ENCODE measurements around the gene SAMD4B.
"Not testable (repeated sequence)": the region's sequence is repeated elsewhere in the genome, so short reads cannot be mapped to it uniquely, and the experiment has no call there.

SAMD4B gene, protein sequence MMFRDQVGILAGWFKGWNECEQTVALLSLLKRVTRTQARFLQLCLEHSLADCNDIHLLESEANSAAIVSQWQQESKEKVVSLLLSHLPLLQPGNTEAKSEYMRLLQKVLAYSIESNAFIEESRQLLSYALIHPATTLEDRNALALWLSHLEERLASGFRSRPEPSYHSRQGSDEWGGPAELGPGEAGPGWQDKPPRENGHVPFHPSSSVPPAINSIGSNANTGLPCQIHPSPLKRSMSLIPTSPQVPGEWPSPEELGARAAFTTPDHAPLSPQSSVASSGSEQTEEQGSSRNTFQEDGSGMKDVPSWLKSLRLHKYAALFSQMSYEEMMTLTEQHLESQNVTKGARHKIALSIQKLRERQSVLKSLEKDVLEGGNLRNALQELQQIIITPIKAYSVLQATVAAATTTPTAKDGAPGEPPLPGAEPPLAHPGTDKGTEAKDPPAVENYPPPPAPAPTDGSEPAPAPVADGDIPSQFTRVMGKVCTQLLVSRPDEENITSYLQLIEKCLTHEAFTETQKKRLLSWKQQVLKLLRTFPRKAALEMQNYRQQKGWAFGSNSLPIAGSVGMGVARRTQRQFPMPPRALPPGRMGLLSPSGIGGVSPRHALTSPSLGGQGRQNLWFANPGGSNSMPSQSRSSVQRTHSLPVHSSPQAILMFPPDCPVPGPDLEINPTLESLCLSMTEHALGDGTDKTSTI

GRCh38 chr19:39341719-39342604 is at the start of gene SAMD4B:
Gene SAMD4B, plus strand, starts transcription at chr19:39342421. Its CDS starts 14,473 bp downstream, at chr19:39356894.
- peak; percentile 99 for DNase-seq

DNA sequence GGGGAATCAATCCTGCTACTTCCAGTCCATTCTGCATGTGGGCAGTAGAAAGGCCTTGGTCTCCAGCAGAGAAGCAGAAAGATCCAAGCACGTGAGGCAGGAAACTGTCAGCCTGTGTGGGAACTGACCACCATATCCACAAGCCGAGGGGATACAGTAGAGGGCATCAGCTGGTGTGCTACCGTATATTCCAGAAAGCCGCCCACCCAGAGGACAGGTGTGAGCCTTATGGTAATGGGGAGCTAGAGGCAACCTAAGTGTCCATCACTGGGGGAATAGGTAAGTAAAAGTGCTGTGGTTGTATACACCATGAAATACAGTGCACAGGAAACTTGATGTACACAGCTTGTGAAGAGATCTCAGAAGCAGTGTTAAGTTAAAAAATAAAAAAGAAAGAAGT is 48.8 kb upstream of the SAMD4B start:
- no peak for DNase-seq

DNA sequence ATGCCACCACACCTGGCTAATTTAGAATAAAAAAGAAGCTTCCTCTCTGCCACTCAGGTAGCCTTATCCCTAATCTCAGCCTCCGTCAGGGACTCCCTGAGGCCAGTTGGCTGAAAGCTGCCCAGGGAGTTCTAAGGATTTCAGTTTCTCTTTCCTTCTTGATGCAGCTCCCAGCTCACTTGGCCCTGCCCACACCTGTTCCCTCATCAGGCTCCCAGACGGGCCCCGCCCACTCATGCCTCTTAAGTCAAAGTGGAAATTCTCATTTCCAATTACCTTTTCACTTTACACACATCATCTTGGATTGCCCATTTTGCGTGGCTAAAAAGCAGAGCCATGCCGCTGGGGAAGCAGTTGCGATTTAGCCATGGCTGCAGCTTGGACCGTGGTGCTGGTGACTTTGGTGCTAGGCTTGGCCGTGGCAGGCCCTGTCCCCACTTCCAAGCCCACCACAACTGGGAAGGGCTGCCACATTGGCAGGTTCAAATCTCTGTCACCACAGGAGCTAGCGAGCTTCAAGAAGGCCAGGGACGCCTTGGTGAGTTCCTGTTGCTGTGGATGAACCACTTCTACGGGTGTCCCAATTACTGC is 46.1 kb upstream of the SAMD4B start, which contains the start of gene IFNL1:
IFNL1 (plus strand) TSS at position 353 of the 591 bp plus-strand sequence; CDS start at position 368, 15 bp downstream.
- no peak for DNase-seq

DNA sequence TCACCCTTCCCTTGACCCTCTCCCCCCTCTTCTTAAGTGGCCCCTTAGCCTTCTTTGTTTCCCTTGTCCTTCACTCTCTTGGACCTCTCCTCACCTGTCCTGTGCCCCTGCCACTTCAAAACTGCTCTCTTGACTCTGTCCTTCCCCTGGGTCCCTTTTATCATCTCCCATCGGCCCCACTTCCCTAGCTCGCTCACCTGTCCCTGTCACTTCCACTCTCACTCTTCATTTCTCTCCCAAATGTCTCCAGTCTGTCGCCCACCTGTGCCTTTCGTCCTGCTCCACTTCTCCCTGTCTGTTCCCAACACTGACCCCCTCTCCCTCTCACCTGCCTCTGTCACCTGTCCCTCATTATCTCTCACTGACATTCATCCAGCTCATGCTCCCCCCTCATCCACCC is 45.3 kb upstream of the SAMD4B start:
- DNase-seq = no peak

- peak; percentile 85 for DNase-seq
Observed at GRCh38 chr19:39297931-39298634, 44.1 kb upstream of the SAMD4B start.

GRCh38 chr19:39299404-39299803 is 42.8 kb upstream of the SAMD4B start:
- no peak for DNase-seq

DNA sequence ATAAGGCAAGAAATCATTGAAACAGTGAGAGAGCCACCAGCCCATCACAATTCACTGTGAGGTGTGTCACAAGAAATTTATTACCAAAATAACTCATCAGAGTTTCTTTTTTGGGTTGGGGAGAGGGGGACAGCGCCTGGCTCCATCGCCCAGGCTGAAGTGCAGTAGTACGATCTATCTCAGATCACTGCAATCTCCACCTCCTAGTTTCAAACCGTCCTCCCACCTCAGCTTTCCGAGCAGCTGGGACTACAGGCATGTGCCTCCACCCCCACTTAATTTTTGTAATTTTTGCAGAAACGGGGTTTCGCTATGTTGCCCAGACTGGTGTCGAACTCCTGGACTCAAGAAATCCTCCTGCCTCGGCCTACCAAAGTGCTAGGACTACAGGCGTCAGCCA is 42.4 kb upstream of the SAMD4B start:
- no peak for DNase-seq

DNA sequence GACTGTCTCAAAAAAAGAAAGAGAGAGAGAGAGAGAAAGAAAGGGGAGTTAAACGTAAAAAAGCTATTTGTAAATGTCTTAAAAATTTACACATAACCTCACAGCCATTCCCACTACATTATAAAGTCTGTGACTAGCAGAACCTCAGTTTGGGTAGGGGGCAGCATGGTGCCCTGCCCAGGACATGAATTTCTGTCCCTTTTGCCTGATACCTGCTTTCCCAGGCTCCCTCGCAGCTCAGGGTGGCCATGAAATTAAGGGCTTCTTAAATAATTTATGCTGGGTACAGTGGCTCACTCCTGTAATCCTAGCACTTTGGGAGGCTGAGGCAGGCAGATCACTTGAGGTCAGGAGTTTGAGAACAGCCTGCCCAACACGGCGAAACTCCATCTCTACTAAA is 41.2 kb upstream of the SAMD4B start:
- DNase-seq = no peak

- DNase-seq = no peak
Observed at GRCh38 chr19:39301562-39301961, 40.7 kb upstream of the SAMD4B start.

GRCh38 chr19:39303373-39304184 is 38.6 kb upstream of the SAMD4B start:
- DNase-seq = no peak

DNA sequence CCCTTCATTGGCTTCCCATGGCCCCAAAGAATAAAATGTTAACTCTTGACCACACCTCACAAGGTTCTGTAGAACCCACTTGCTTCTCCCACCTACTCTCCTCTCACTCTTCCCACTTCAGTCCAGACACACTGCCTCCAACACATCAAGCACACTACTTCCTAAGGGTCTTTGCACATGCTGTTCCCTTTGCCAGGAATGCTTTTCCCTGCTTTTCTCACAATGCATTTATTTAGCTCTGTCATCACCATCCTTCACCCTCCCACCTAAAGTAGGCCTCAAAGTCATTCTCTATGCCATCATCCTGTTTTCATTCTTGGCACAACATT is 38.1 kb upstream of the SAMD4B start:
- DNase-seq = no peak

DNA sequence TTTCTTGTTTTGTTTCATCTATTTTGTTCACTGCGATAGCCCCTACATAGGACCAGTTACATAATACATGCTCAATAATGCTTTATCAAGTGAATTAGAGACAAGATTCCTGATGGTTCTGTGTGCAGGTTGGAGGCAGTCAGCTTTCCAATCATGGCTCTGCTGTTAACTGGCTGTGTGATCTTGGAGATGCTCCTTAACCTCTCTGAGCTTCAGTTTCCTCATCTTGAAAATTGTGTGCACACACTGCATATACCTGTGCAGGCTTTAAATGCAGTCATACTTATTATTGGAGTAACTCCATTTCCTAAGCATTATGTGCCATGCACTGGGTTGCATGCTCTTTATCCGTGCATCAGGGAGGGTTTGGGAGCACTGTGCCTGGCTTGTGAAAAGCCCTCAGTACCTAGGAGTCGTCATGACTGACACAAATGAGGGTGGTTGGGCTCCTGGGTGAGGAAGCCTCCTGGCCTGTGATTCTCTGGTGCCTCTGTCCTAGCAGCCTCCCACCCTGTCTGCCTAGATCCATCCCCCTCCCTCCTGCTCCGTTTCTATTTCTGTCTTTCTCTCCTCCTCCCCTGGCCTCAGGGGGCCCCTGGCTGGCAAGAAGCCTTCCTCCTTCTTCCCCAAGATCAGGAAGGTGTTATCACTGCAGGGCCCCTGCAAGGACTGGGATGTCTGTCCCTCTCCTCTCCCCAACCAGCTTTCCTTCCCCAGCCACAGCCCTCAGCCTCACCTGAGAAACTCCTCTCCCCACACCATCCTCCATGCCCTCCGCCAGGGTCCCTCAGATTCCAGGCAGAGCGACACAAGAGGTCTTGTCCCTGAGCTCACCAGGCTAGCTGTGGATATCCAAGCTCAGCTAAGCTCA is 37.3 kb upstream of the SAMD4B start:
- DNase-seq = no peak

DNA sequence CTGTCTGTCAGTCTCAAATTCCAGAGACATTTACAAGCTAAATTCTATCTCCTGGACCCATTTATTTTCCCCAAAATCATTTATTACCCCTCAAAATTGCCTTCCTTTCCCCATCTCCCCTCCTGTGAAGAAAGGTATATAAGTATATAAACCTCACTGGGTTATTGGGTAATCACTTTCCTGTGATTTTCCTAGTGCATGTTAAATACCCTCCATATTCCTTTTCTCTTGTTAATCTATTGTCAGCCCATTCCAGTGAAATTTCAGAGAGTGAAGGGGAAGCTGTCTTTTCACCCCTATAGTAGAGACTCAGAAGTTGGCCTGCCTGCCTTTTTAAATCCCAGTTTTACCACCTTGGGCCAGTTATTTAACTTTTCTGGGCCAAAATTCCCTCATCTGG is 36.1 kb upstream of the SAMD4B start:
- no peak for DNase-seq

DNA sequence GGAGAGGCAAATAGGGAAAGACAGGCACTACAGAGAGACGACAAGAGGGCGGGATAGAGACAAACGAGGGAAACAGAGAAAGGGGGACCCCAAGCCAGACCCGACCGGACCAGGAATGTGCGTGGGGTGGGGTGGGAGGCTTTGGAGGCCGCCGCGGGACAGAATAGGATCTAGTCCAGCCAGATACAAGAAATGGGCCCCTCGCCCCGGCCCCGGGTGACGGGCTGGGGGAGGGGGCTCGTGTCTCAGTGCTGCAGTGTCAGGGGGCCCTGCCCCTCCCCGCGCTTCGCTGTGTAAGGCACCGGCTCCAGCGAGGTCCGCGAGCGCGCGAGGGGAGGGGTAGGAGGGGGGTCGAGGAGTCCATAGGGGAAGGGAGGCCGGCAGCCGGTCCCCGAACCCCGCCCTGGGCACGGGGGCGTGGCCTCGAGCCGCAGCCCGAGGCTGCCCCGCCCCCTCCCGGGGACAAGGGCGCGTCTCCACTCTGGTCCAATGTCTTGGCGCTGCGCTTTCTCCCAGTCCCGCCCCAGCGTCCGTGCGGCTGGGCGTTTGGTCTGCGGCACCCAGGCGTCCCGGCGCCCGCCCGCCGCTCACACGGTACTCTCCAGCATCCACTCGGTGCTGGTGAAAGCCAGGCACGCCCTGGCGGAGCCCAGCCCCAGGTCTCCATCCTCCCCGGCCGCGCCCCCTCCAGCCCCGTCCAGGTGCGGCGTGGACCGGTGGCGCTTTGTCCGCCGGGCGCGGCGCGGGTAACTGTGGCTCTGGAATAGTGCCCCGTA is 35.0 kb upstream of the SAMD4B start:
- DNase-seq = no peak

GRCh38 chr19:39307822-39308530 is 34.2 kb upstream of the SAMD4B start:
- DNase-seq = no peak

- DNase-seq = no peak
Observed at GRCh38 chr19:39308531-39309304, 33.5 kb upstream of the SAMD4B start.

- DNase-seq = not testable (repeated sequence)
Observed at GRCh38 chr19:39309305-39309670, 32.9 kb upstream of the SAMD4B start.

Measured in NK-92 treated with Interleukin-12 subunit alpha and Interleukin-12 subunit beta, amount 100 ng/mL, for 24 hours (cell line).